ENCODE results near the gene GABRA4.

GABRA4 gene

DNA sequence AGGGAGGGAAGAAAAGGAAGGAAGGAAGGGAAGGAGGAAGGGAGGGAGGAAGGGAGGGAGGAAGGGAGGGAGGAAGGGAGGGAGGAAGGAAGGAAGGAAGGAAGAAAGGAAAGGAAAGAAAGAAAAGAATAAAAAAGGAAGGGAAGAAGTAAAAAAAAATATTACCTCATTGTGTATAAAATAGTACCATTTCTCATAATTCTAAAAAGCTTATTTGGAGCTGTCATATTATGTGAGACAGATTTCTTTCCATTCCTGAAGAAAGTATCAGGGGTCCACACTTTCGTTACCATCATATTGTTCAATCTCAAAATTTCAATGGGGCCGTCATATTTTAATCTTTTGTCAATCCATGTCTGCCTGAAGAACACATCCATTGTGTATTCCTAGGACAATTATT is 16.1 kb downstream of the GABRA4 start:
- DNase-seq, result no peak

DNA sequence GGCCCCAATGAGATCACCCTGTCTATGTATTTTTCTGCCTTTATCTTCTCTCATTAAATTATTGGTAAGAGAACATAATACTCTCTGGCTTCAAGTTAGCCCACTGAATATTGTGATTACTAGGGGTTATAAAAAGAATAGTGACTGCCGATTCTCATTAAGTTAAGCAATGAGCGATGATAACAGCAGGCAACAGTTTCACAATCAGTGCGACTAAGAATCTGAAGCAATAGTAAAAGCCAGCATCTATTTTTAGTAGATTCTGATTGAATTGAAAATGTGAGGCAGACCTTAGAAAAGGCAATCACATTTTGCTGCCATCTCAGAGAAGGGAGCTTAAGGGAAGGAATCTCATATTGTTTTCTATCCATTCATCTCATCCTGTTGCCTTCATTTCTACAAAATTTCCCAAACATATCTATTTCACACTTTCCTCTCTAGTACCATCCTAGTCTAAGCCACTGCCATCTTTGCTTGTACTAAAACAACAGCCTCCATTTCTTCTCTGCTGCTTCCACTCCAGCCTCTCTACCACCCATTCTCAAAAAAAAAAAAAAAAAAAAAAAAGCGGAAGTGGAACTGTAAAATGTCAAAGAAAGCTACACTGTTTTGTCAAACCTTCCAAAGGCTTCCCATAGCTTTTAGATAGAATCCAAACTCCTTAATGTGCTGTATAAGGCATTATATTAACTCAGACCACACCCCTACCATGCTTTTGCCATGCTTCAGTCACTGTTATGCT is 17.4 kb downstream of the GABRA4 start:
- DNase-seq, result no peak

GRCh38 chr4:46974891-46975543 is 18.4 kb downstream of the GABRA4 start:
- no peak for DNase-seq

- DNase-seq, result no peak
These were observed 24.5 kb downstream of the GABRA4 start for GRCh38 chr4:46968847-46969246.

DNA sequence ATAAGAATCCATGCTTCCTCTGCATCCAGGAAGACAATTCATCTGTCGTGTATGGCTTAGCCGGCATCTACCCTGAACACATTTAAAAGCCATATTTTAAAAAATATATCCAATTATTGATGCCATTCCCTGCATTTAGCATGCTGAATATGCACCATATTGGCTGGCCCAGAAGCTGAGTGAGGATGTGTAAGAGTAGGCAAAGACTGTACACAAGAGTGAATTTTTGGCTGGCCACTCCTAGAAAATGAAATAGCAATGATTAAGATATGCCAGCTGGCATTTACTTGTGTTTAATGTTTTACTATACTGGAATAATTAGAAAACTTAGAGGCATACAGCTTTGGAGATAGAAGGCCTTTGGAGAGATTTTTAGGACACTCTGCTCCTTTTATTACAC is 25.8 kb downstream of the GABRA4 start:
- no peak for DNase-seq

DNA sequence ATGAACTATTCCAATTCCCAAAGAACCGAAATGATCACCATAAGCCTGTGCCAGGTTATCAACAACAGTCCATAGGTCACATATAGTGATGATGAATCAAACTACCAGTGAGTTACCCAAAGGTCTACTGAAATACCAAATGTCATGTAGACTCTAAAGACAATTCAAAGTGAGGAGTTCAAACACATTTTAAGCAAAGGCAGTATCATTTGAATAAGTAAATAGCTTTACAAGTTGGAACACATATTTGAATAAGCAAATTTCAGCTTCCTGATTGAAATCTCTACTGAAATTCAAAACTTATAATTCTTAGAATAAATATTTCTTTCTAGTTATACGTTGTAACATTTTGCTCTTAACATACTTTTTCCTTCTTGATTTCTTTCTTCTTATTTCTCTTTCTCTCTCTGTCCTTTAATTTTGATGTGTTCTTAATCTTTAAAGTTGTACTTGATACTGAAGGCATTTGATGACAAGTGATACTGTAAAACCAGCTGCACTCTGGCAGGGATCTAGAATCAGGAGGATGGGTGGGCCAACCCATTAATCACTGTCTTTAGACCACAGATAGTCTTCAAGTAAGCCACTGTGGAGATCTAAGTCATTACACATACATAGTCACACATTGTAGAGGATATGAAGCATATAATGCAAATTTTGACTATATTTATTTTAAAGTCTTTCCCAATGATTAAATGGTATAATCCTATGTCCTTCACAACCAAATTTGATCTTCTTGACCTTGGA is 34.5 kb downstream of the GABRA4 start:
- no peak for DNase-seq

GRCh38 chr4:46956451-46956850 is 36.9 kb downstream of the GABRA4 start:
- no peak for DNase-seq

GRCh38 chr4:46955601-46956000 is 37.8 kb downstream of the GABRA4 start:
- DNase-seq, result no peak

DNA sequence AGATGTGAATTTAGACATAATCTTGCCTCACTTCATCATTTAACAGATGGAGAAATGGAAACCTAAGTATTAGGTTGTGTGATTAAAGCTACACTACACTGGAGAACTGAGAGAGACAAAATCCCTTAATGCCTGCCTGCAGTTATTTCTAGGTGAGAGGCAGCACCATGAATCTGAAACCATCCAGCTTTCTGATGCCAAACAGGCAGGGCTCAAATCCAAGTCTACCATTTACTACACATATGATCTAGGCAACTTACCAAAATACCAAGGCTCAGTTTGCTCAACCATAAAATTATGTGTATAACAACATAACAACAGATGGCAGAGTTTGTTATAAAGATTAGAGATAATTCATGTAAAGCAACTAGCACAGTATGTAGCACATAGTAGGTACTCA is 38.7 kb downstream of the GABRA4 start:
- no peak for DNase-seq

GRCh38 chr4:46953564-46953963 is 39.8 kb downstream of the GABRA4 start:
- DNase-seq, result no peak

GRCh38 chr4:46952451-46952850 is 40.9 kb downstream of the GABRA4 start:
- DNase-seq, result no peak

DNA sequence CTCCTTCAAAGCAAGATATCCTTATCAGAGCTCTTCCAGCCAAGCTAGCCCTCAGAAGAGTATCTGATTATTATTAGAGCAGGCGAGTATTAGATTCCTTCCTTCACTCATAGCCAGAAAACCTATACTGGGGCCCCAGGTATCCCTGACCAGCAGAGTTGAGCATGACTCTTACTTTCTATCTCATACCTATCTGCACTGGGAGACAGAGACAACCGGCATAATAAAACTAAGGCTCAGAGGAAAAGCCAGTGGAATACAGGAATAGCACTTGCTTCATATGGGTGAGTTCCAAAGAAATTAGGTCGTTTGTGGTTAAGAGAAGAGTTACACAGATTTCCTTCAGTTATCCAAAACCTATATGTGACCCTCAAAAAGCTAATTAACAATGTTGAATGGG is 42.6 kb downstream of the GABRA4 start:
- no peak for DNase-seq

GRCh38 chr4:46949822-46950221 is 43.6 kb downstream of the GABRA4 start:
- no peak for DNase-seq

DNA sequence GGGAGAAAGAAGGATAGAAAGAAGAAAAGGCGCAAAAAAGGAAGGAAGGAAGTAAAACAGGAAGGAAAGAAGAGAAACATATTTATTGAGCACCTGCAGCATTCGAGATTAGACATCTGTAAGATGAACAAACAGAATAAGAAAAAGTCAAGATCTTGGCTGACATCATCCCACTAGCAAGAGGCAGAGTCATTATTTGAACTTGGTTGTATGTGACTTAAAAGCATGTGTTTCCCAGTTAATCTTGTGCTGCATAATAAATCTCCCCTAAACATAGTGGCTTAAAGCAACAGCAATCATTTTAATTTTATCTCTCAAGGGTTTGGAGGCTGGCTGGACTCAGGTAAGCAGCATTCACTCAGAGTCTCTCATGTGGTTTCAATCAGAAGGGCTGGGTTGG is 45.8 kb downstream of the GABRA4 start:
- DNase-seq, result no peak

GRCh38 chr4:46946919-46947536 is 46.4 kb downstream of the GABRA4 start:
- DNase-seq, result no peak

- DNase-seq, result no peak
These were observed 48.3 kb downstream of the GABRA4 start for GRCh38 chr4:46945062-46945461.

DNA sequence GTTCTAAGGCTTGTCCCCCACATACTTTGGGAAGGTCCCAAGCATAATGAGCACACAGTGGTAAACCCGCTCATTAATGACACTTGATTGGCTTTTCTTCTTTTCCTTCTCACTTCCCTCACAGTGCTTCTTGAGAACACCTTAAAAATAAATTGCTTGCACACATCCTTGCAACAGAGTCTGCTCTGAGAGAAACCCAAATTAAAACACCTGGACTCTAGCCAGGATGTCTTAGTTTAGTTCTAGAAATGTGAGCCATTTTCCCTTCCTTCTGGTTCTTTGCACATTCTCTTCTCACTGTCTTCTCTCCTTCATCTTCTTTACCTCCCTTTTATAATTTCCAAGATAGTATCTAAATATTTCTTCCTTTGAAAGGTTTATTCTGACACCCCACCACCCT is 49.0 kb downstream of the GABRA4 start:
- DNase-seq, result no peak

GRCh38 chr4:46937493-46937892 is 55.9 kb downstream of the GABRA4 start:
- no peak for DNase-seq

GRCh38 chr4:46934726-46935125 is 58.7 kb downstream of the GABRA4 start:
- no peak for DNase-seq

DNA sequence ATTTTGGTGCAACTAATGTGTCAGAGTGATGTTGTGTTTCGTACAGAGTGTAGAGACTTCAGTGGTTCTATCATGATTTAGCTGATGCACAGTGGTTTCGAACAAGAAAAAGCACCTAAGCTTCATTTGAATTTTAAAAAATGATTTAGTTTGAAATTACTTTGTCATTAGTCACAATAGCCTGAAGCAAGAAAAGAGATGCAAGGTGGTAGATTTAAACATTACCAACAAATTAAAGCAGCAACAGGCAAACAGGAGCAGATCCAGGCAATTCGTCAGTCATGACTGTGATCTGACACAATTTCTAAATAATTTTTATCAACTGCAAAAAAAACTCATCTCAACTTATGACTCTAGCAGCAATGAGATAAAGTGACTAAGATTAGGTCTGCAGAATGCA is 59.7 kb downstream of the GABRA4 start:
- DNase-seq, result no peak

GRCh38 chr4:46931981-46932380 is 61.4 kb downstream of the GABRA4 start:
- no peak for DNase-seq

GRCh38 chr4:46930891-46931290 is 62.5 kb downstream of the GABRA4 start:
- DNase-seq, result no peak

DNA sequence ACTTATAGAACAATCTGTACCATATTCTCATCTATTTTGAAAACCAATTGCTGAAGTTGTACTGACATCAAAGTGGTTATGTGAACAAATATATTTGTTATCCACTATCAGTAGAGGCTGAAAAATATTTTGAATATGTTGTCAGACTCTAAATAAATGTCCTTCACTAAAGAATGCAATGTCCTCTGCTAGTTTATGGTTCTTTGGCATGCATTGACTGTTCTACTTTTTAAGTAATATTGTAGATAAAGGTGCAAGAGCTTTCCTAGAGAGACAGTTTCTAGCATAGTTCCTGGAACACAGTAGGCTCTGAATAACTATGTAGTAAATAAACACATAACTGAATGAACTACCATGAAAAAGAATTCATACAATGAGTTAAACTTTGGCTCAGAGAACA is 66.2 kb downstream of the GABRA4 start:
- DNase-seq, result no peak

All from stimulated activated CD4-positive, alpha-beta T cell treated with anti-CD3 and anti-CD28 coated beads, Interleukin-12 subunit alpha, Interleukin-12 subunit beta, amount 100 ng/mL, for 4 hours (primary cell).